Fibroblast of lung (primary cell): ENCODE results near the gene FANCE. TPM values are rescaled to one million over a fixed set of nuclear protein-coding genes. Genes with fewer than 3 reads are reported as not detected.

Experiments used
- DNase-seq, 2 donors: peaks; one replicate each; pipeline versions ENCODE4 v3.0.0 to v3.0.0-alpha.2; 2010; ENCODE audit warnings: low read depth in 2 of 2
- H2AFZ ChIP-seq: 2 replicates; pipeline ENCODE4 v1.5.1; 2012; ENCODE audit warnings: low read length, control low read depth, inconsistent platforms
- H3K27ac ChIP-seq: 2 replicates; pipeline ENCODE4 v1.5.1; 2011; ENCODE audit warnings: low read length, control low read depth; ENCODE audit not compliant: insufficient read depth
- H3K27me3 ChIP-seq: 2 replicates; pipeline ENCODE4 v1.5.1; 2011; ENCODE audit warnings: mild to moderate bottlenecking, low read length; ENCODE audit not compliant: control insufficient read depth, insufficient read depth
- H3K36me3 ChIP-seq: 2 replicates; pipeline ENCODE4 v1.5.1; 2011; ENCODE audit warnings: low read length; ENCODE audit not compliant: control insufficient read depth, insufficient read depth
- H3K4me1 ChIP-seq: 2 replicates; pipeline ENCODE4 v1.5.1; 2011; ENCODE audit warnings: low read length; ENCODE audit not compliant: control insufficient read depth, insufficient read depth; ENCODE audit errors: extremely low read depth
- H3K4me2 ChIP-seq: 2 replicates; pipeline ENCODE4 v1.5.1; 2011; ENCODE audit warnings: low read length, control low read depth; ENCODE audit not compliant: insufficient read depth; ENCODE audit errors: extremely low read depth
- H3K4me3 ChIP-seq, 4 experiments: fragments of 200-600 bp in 1 of 4; sonication (generic) in 1 of 4; replicated peaks in 1 of 4; 2 replicates each; pipeline ENCODE4 v1.5.1; 2011 to 2016; ENCODE audit warnings: low read length in 4 of 4, low read depth in 3 of 4, mild to moderate bottlenecking in 3 of 4, control low read depth in 2 of 4, inconsistent platforms in 1 of 4, mixed read lengths in 1 of 4; ENCODE audit not compliant: insufficient read depth in 1 of 4; ENCODE audit errors: control extremely low read depth in 1 of 4
- H3K79me2 ChIP-seq: 2 replicates; pipeline ENCODE4 v1.5.1; 2012; ENCODE audit warnings: mild to moderate bottlenecking, low read length, inconsistent platforms; ENCODE audit not compliant: control insufficient read depth, insufficient read depth
- H3K9ac ChIP-seq: 2 replicates; pipeline ENCODE4 v1.5.1; 2011; ENCODE audit warnings: mild to moderate bottlenecking, low read length, control low read depth; ENCODE audit not compliant: insufficient read depth
- H3K9me3 ChIP-seq: 2 replicates; pipeline ENCODE4 v1.5.1; 2012; ENCODE audit warnings: low read depth, low read length; ENCODE audit not compliant: control insufficient read depth, insufficient read depth
- H4K20me1 ChIP-seq: 2 replicates; pipeline ENCODE4 v1.5.1; 2011; ENCODE audit warnings: low read length; ENCODE audit not compliant: control insufficient read depth, insufficient read depth; ENCODE audit errors: extremely low read depth
- EZH2 ChIP-seq: IDR thresholded peaks from 2 replicates; pipeline ENCODE4 v1.5.1; 2012; ENCODE audit warnings: low read length, control low read depth, mild to moderate bottlenecking; ENCODE audit errors: missing control alignments
- polyA plus RNA-seq, 2 donors: library from polyadenylated mRNA; depleted of rRNA in 1 of 2; stranded (reverse) in 1 of 2; unstranded in 1 of 2; fragments of >200 nt; gene quantifications; 2 replicates each; pipeline ENCODE4 v1.2.1, GENCODE V29; 2011 to 2012; ENCODE audit warnings: missing spikeins in 1 of 2
- total RNA-seq: library from RNA; depleted of rRNA; stranded (reverse); fragments of >200 nt; gene quantifications from 2 replicates; pipeline ENCODE4 v1.2.1, GENCODE V29; 2014
- TF ChIP-seq, protein P1 (sequence below), 2 donors: IDR thresholded peaks in 1 of 2; conservative IDR thresholded peaks in 1 of 2; 1 replicate in 1 of 2; 2 replicates in 1 of 2; pipeline ENCODE4 v1.5.1; 2011 to 2012; ENCODE audit warnings: low read length in 2 of 2, control low read depth in 1 of 2, inconsistent platforms in 1 of 2, low read depth in 1 of 2, mild to moderate bottlenecking in 1 of 2

The FANCE gene
- total and polyA plus RNA-seq, 2 donors (not counting 1 experiment from before 2014, with no cell fraction given): 3.2 to 10.7 TPM

DNA sequence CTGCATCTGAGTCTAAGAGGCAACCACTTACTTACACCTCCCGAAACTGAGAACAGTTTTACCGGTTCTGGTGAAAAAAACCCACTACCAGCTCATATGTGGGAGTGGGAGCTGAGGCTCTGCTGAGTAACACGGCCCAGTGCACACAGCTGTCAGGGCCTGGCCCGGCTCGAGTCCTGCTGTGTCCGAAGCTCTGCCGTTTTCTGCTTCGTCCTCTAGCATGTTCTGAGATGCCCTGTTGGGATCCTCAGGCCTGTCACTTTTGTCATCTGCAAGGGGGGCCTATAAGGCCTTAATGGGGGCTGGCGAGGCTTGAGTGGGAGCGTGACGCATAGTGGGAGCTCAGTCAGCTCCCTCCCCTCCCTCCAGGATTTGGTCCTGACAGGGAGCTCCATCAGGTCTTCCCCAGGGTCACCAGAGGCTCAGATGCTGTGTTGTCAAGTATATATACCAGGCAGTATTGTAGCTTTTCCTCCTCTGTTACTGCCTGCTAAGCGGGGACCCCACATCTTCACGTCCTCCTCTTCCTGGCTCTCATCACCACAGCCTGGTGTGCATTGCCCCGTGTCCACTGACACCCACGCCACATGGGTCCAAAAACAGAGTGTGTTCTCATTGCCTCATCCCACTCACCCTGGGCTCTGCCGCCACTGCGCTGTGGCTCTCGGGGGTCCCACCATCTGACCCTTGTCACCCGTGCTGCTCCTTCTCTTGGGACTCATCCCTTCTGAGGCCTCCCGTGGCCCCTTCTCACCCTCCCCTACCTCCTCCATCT is 45.2 kb upstream of the FANCE start:
- Histone ChIP-seq H3K27ac (no peak overlapping the region), H3K79me2 (no peaks in the 10 kb centered on the region), H3K27me3 (no peaks in the 10 kb centered on the region), H3K9ac (no peak overlapping the region), H4K20me1 (no peaks in the 10 kb centered on the region), H3K4me1 (no peaks in the 10 kb centered on the region), H3K4me3 (no peak overlapping the region), H3K4me2 (no peak overlapping the region), H2AFZ (no peak overlapping the region), H3K9me3 (no peaks in the 10 kb centered on the region), H3K36me3 (peaks cover 5% of the 10 kb centered on the region)
- no peak for DNase-seq
- TF ChIP-seq, protein P1, sequence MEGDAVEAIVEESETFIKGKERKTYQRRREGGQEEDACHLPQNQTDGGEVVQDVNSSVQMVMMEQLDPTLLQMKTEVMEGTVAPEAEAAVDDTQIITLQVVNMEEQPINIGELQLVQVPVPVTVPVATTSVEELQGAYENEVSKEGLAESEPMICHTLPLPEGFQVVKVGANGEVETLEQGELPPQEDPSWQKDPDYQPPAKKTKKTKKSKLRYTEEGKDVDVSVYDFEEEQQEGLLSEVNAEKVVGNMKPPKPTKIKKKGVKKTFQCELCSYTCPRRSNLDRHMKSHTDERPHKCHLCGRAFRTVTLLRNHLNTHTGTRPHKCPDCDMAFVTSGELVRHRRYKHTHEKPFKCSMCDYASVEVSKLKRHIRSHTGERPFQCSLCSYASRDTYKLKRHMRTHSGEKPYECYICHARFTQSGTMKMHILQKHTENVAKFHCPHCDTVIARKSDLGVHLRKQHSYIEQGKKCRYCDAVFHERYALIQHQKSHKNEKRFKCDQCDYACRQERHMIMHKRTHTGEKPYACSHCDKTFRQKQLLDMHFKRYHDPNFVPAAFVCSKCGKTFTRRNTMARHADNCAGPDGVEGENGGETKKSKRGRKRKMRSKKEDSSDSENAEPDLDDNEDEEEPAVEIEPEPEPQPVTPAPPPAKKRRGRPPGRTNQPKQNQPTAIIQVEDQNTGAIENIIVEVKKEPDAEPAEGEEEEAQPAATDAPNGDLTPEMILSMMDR (conservative IDR thresholded peaks at IDR 0.05 in 1 of 2, IDR thresholded peaks at IDR 0.05 in 1 of 2; ENCODE audit: low read depth in 1 of 2, low read length in 2 of 2): no peak
- no peak for TF ChIP-seq EZH2

- no peak for TF ChIP-seq EZH2
- TF ChIP-seq, protein P1 (conservative IDR thresholded peaks at IDR 0.05 in 1 of 2, IDR thresholded peaks at IDR 0.05 in 1 of 2; ENCODE audit: low read depth in 1 of 2, low read length in 2 of 2): no peak
- H2AFZ ChIP-seq: no peak overlapping the region
- DNase-seq: no peak
- no peak overlapping the region for H3K9ac ChIP-seq
- H3K4me3 ChIP-seq: no peak overlapping the region
- H3K36me3 ChIP-seq: peaks cover 9% of the 10 kb centered on the region
- no peaks in the 10 kb centered on the region for H3K27me3 ChIP-seq
- no peak overlapping the region for H3K4me2 ChIP-seq
- H3K4me1 ChIP-seq: no peaks in the 10 kb centered on the region
- H4K20me1 ChIP-seq: no peaks in the 10 kb centered on the region
- no peaks in the 10 kb centered on the region for H3K9me3 ChIP-seq
- H3K27ac ChIP-seq: no peak overlapping the region
- H3K79me2 ChIP-seq: no peaks in the 10 kb centered on the region
Measured at GRCh38 chr6:35409245-35409644, 42.9 kb upstream of the FANCE start.

GRCh38 chr6:35410131-35410530 is 42.0 kb upstream of the FANCE start:
- Histone ChIP-seq H3K36me3 (peaks cover 9% of the 10 kb centered on the region), H3K27me3 (no peaks in the 10 kb centered on the region), H3K4me1 (peaks cover 8% of the 10 kb centered on the region), H4K20me1 (no peaks in the 10 kb centered on the region), H3K9ac (no peak overlapping the region), H3K79me2 (no peaks in the 10 kb centered on the region), H2AFZ (no peak overlapping the region), H3K9me3 (no peaks in the 10 kb centered on the region), H3K27ac (no peak overlapping the region), H3K4me2 (no peak overlapping the region), H3K4me3 (no peak overlapping the region)
- TF ChIP-seq, protein P1 (conservative IDR thresholded peaks at IDR 0.05 in 1 of 2, IDR thresholded peaks at IDR 0.05 in 1 of 2; ENCODE audit: low read depth in 1 of 2, low read length in 2 of 2): no peak
- no peak for TF ChIP-seq EZH2
- DNase-seq: no peak
